IMR-90 (cell line): Measurements from ENCODE around the gene PDLIM5. TPM values are rescaled to one million over a fixed set of nuclear protein-coding genes. Genes with fewer than 3 reads are reported as not detected.
A peak's percentile ranks its signal among the peaks of the same experiment; 100 is the strongest.

Experiments used
- ATAC-seq: fragments of 200-7000 bp; cut with Tn5 transposase; 2 replicates; pipeline ENCODE4 v1.9.1; 2020; ENCODE audit warnings: low read depth, mild to moderate bottlenecking, moderate library complexity
- BruUV-seq: library from RNA; stranded (reverse); fragments of 400-500 nt; replicated peaks from 2 replicates; lab custom pipeline; 2021; lab: Mats Ljungman, UMichigan
- CTCF ChIA-PET: fragments of 300-600 bp; formaldehyde crosslinking; extraction: SDS; loops from one replicate; lab custom pipeline; 2021; ENCODE audit warnings: antibody characterized with exemption; lab: Yijun Ruan, JAX
- POLR2A ChIA-PET: fragments of 300-600 bp; sonication (Branson Sonifier 250); formaldehyde crosslinking; loops from one replicate; lab custom pipeline; 2022; ENCODE audit warnings: antibody characterized with exemption; ENCODE audit not compliant: unreplicated experiment; lab: Charles Lee
- DNase-seq: peaks from one replicate; pipeline ENCODE4 v3.0.0; 2013
- H2AFZ ChIP-seq: replicated peaks from 2 replicates; pipeline ENCODE3; 2013; ENCODE audit warnings: low read length, mild to moderate bottlenecking; ENCODE audit not compliant: poor library complexity
- H2AK5ac ChIP-seq: 2 replicates; pipeline ENCODE4 v1.6.1; 2013; ENCODE audit warnings: low read depth, low read length, inconsistent platforms
- H2AK9ac ChIP-seq: replicated peaks from 2 replicates; pipeline ENCODE3; 2013; ENCODE audit warnings: mild to moderate bottlenecking, low read depth, low read length, moderate library complexity; ENCODE audit not compliant: poor library complexity
- H2BK120ac ChIP-seq: 2 replicates; pipeline ENCODE4 v1.6.1; 2013; ENCODE audit warnings: low read depth, low read length, inconsistent platforms
- H2BK15ac ChIP-seq: 3 replicates; pipeline ENCODE4 v1.6.1; 2013; ENCODE audit warnings: low read depth, low read length, inconsistent platforms
- H2BK20ac ChIP-seq: 2 replicates; pipeline ENCODE4 v1.6.1; 2013; ENCODE audit warnings: low read depth, mild to moderate bottlenecking, inconsistent platforms, low read length, moderate library complexity
- H2BK5ac ChIP-seq: 2 replicates; pipeline ENCODE4 v1.6.1; 2013; ENCODE audit warnings: mild to moderate bottlenecking, low read depth, low read length, inconsistent platforms; ENCODE audit not compliant: poor library complexity, severe bottlenecking
- H3K14ac ChIP-seq: replicated peaks from 2 replicates; pipeline ENCODE4 v1.6.1; 2013; ENCODE audit warnings: low read depth, low read length, inconsistent platforms
- H3K18ac ChIP-seq: 2 replicates; pipeline ENCODE4 v1.6.1; 2013; ENCODE audit warnings: low read depth, low read length, control low read depth
- H3K23ac ChIP-seq: 2 replicates; pipeline ENCODE4 v1.6.1; 2013; ENCODE audit warnings: low read depth, low read length, inconsistent platforms
- H3K27ac ChIP-seq: 2 replicates; pipeline ENCODE4 v1.5.1; 2013; ENCODE audit warnings: mild to moderate bottlenecking, control low read depth, low read length; ENCODE audit not compliant: insufficient read depth
- H3K27me3 ChIP-seq: 2 replicates; pipeline ENCODE4 v1.6.1; 2013; ENCODE audit warnings: low read length; ENCODE audit not compliant: control insufficient read depth, insufficient read depth
- H3K36me3 ChIP-seq: 2 replicates; pipeline ENCODE4 v1.6.1; 2013; ENCODE audit warnings: low read length, mixed read lengths; ENCODE audit not compliant: control insufficient read depth, insufficient read depth
- H3K4ac ChIP-seq: 2 replicates; pipeline ENCODE4 v1.6.1; 2013; ENCODE audit warnings: low read depth, low read length, inconsistent platforms
- H3K4me1 ChIP-seq: 2 replicates; pipeline ENCODE4 v1.6.1; 2013; ENCODE audit warnings: low read length, mixed read lengths; ENCODE audit not compliant: control insufficient read depth, insufficient read depth
- H3K4me2 ChIP-seq: 2 replicates; pipeline ENCODE4 v1.6.1; 2013; ENCODE audit warnings: low read depth, mild to moderate bottlenecking, control low read depth, low read length, moderate library complexity
- H3K4me3 ChIP-seq: 2 replicates; pipeline ENCODE4 v1.5.1; 2013; ENCODE audit warnings: low read depth, mild to moderate bottlenecking, control low read depth, low read length, moderate library complexity; ENCODE audit not compliant: insufficient read depth
- H3K56ac ChIP-seq: 2 replicates; pipeline ENCODE4 v1.6.1; 2013; ENCODE audit warnings: low read length, inconsistent platforms; ENCODE audit not compliant: insufficient read depth; ENCODE audit errors: extremely low read depth
- H3K79me1 ChIP-seq, 2 experiments: 2 replicates each; pipeline ENCODE4 v1.6.1; 2013; ENCODE audit warnings: low read length in 2 of 2, inconsistent platforms in 1 of 2, low read depth in 1 of 2
- H3K9ac ChIP-seq: 2 replicates; pipeline ENCODE4 v1.6.1; 2013; ENCODE audit warnings: low read depth, low read length, control low read depth
- H3K9me1 ChIP-seq: 2 replicates; pipeline ENCODE4 v1.6.1; 2013; ENCODE audit warnings: low read length, inconsistent platforms; ENCODE audit not compliant: insufficient read depth
- H3K9me3 ChIP-seq: 2 replicates; pipeline ENCODE4 v1.6.1; 2013; ENCODE audit warnings: low read length; ENCODE audit not compliant: control insufficient read depth, insufficient read depth
- H4K20me1 ChIP-seq: 2 replicates; pipeline ENCODE4 v1.6.1; 2013; ENCODE audit warnings: low read length, inconsistent platforms; ENCODE audit not compliant: insufficient read depth
- H4K5ac ChIP-seq: 2 replicates; pipeline ENCODE4 v1.6.1; 2013; ENCODE audit warnings: mild to moderate bottlenecking, low read depth, low read length, control low read depth
- H4K8ac ChIP-seq, 2 experiments: 2 replicates each; pipeline ENCODE4 v1.6.1; 2013; ENCODE audit warnings: low read depth in 2 of 2, low read length in 2 of 2, control low read depth in 1 of 2, inconsistent platforms in 1 of 2
- H4K91ac ChIP-seq: 2 replicates; pipeline ENCODE4 v1.6.1; 2013; ENCODE audit warnings: low read depth, low read length, inconsistent platforms; ENCODE audit not compliant: insufficient read depth
- BHLHE40 ChIP-seq: fragments of 150-350 bp; IDR thresholded peaks from 2 replicates; pipeline ENCODE4 v1.6.1; 2016; ENCODE audit warnings: mild to moderate bottlenecking, low read depth, low read length
- CEBPB ChIP-seq: IDR thresholded peaks from 2 replicates; pipeline ENCODE4 v1.6.1; 2012; ENCODE audit warnings: low read depth, low read length, improper control_type of control experiment
- CHD1 ChIP-seq: IDR thresholded peaks from 2 replicates; pipeline ENCODE4 v1.6.1; 2012; ENCODE audit warnings: low read depth, low read length, improper control_type of control experiment
- FOS ChIP-seq: fragments of 150-350 bp; IDR thresholded peaks from 2 replicates; pipeline ENCODE4 v1.6.1; 2016; ENCODE audit warnings: low read depth, low read length
- MAFK ChIP-seq: IDR thresholded peaks from 2 replicates; pipeline ENCODE4 v1.6.1; 2012; ENCODE audit warnings: low read depth, low read length, improper control_type of control experiment
- MAZ ChIP-seq: IDR thresholded peaks from 2 replicates; pipeline ENCODE4 v1.6.1; 2012; ENCODE audit warnings: low read depth, mild to moderate bottlenecking, low read length, improper control_type of control experiment, moderate library complexity, borderline replicate concordance
- MXI1 ChIP-seq: IDR thresholded peaks from 2 replicates; pipeline ENCODE4 v1.6.1; 2012; ENCODE audit warnings: low read depth, mild to moderate bottlenecking, low read length, moderate library complexity, borderline replicate concordance
- NFE2L2 ChIP-seq: fragments of 150-350 bp; IDR thresholded peaks from 2 replicates; pipeline ENCODE4 v1.6.1; 2016; ENCODE audit warnings: low read depth, mild to moderate bottlenecking, low read length
- POLR2A ChIP-seq: IDR thresholded peaks from 2 replicates; pipeline ENCODE4 v1.6.1; 2012; ENCODE audit warnings: mild to moderate bottlenecking, low read depth, low read length
- RAD21 ChIP-seq: IDR thresholded peaks from 2 replicates; pipeline ENCODE4 v1.6.1; 2012; ENCODE audit warnings: low read length, improper control_type of control experiment
- RCOR1 ChIP-seq: IDR thresholded peaks from 2 replicates; pipeline ENCODE4 v1.6.1; 2012; ENCODE audit warnings: mild to moderate bottlenecking, low read length, improper control_type of control experiment; ENCODE audit not compliant: insufficient replicate concordance
- RFX5 ChIP-seq: IDR thresholded peaks from 2 replicates; pipeline ENCODE4 v1.8.0; 2012; ENCODE audit warnings: low read depth, mild to moderate bottlenecking, low read length, moderate library complexity
- SMC3 ChIP-seq: fragments of 150-350 bp; IDR thresholded peaks from 2 replicates; pipeline ENCODE4 v1.6.1; 2016; ENCODE audit warnings: low read depth, mild to moderate bottlenecking, antibody characterized with exemption, low read length, moderate library complexity
- WGBS, 2 experiments: methylation state at CpG; one replicate each; pipeline versions ENCODE4 v1.1.5 to v1.1.7; 2013; ENCODE audit warnings: missing lambda C conversion rate in 2 of 2; ENCODE audit not compliant: insufficient read length in 1 of 2; ENCODE audit errors: extremely low coverage in 2 of 2; 5-methylcytosine and 5-hydroxymethylcytosine counted together
- dilution Hi-C: fragments of 300-500 bp; cut with HindIII; formaldehyde crosslinking; loops from one replicate; pipeline ENCODE4 v1.14.3; 2018; ENCODE audit warnings: low sequenced_read_pairs; ENCODE audit not compliant: unreplicated experiment
- in situ Hi-C: fragments of 300-500 bp; cut with MboI; formaldehyde crosslinking; loops from 3 replicates; pipeline ENCODE4 v1.14.3; 2019; ENCODE audit warnings: low sequenced_read_pairs, inconsistent platforms, mixed read lengths
- intact Hi-C: fragments of 100-400 bp; cut with micrococcal nuclease; formaldehyde crosslinking; loops from 2 replicates; pipeline ENCODE4 v1.10.0; 2022
- polyA plus RNA-seq, 3 experiments: library from polyadenylated mRNA; depleted of rRNA; stranded (reverse); fragments of >200 nt; gene quantifications; 2 replicates each; pipeline ENCODE4 v1.2.3, GENCODE V29; 2012; ENCODE audit warnings: low replicate concordance in 1 of 3
- total RNA-seq: library from RNA; depleted of rRNA; stranded (reverse); fragments of >200 nt; gene quantifications from 2 replicates; pipeline ENCODE4 v1.2.3, GENCODE V29; 2012
- TF ChIP-seq, protein P1 (sequence below): fragments of 150-350 bp; IDR thresholded peaks from 2 replicates; pipeline ENCODE4 v1.6.1; 2017; ENCODE audit warnings: mild to moderate bottlenecking, antibody characterized with exemption, low read length, low read depth
- TF ChIP-seq, protein P2 (sequence below): fragments of 150-350 bp; IDR thresholded peaks from 2 replicates; pipeline ENCODE4 v1.6.1; 2016; ENCODE audit warnings: low read depth, mild to moderate bottlenecking, low read length, moderate library complexity, borderline replicate concordance
- TF ChIP-seq, protein P3 (sequence below): conservative IDR thresholded peaks from 2 replicates; pipeline ENCODE4 v1.5.1; 2012; ENCODE audit warnings: mild to moderate bottlenecking, low read depth, low read length, improper control_type of control experiment

The PDLIM5 gene
- total and polyA plus RNA-seq, 2 of the 4 experiments (the other 2 are of a cell fraction): 96.5 to 188 TPM

DNA sequence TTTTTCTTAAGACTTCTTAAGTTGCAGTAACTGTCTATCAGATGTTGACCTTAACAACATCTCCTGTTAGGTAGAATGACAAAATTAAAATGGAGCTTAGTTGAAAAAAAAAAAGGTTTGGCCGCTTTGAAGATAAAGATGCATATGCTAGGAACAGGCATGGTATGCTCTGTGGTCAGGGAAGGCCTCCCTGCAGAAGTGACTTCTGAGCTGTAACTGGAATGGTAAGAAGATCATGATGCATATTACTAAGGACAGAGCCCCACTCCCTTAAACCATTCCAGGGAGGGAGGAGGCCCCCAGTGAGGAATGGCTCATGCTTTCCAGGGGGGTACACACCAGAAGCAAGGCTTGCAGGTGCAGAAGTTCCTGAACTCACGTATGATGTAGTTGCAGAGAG lies 43.7 kb downstream of the PDLIM5 start:
- TF ChIP-seq SMC3: no peak
- TF ChIP-seq, protein P1, sequence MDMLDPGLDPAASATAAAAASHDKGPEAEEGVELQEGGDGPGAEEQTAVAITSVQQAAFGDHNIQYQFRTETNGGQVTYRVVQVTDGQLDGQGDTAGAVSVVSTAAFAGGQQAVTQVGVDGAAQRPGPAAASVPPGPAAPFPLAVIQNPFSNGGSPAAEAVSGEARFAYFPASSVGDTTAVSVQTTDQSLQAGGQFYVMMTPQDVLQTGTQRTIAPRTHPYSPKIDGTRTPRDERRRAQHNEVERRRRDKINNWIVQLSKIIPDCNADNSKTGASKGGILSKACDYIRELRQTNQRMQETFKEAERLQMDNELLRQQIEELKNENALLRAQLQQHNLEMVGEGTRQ: no peak
- TF ChIP-seq, protein P2, sequence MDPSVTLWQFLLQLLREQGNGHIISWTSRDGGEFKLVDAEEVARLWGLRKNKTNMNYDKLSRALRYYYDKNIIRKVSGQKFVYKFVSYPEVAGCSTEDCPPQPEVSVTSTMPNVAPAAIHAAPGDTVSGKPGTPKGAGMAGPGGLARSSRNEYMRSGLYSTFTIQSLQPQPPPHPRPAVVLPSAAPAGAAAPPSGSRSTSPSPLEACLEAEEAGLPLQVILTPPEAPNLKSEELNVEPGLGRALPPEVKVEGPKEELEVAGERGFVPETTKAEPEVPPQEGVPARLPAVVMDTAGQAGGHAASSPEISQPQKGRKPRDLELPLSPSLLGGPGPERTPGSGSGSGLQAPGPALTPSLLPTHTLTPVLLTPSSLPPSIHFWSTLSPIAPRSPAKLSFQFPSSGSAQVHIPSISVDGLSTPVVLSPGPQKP: no peak
- no peak for TF ChIP-seq CHD1
- no peak for TF ChIP-seq RCOR1
- no peak for TF ChIP-seq POLR2A
- no peak for TF ChIP-seq BHLHE40
- TF ChIP-seq FOS: no peak
- TF ChIP-seq NFE2L2: no peak
- no peak for TF ChIP-seq CEBPB
- no peak for TF ChIP-seq RAD21
- no peak for TF ChIP-seq MAZ
- TF ChIP-seq RFX5: no peak
- TF ChIP-seq MXI1: no peak
- TF ChIP-seq, protein P3, sequence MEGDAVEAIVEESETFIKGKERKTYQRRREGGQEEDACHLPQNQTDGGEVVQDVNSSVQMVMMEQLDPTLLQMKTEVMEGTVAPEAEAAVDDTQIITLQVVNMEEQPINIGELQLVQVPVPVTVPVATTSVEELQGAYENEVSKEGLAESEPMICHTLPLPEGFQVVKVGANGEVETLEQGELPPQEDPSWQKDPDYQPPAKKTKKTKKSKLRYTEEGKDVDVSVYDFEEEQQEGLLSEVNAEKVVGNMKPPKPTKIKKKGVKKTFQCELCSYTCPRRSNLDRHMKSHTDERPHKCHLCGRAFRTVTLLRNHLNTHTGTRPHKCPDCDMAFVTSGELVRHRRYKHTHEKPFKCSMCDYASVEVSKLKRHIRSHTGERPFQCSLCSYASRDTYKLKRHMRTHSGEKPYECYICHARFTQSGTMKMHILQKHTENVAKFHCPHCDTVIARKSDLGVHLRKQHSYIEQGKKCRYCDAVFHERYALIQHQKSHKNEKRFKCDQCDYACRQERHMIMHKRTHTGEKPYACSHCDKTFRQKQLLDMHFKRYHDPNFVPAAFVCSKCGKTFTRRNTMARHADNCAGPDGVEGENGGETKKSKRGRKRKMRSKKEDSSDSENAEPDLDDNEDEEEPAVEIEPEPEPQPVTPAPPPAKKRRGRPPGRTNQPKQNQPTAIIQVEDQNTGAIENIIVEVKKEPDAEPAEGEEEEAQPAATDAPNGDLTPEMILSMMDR: no peak
- no peak for TF ChIP-seq MAFK
- Histone ChIP-seq H3K79me1 (peaks cover 21 to 56% of the 10 kb centered on the region in 2 experiments), H3K56ac (no peak overlapping the region), H4K91ac (no peak overlapping the region), H3K9ac (no peak overlapping the region), H3K23ac (peak overlapping the region; percentile 24; the same call in 1 of the 2 replicates), H4K5ac (no peak overlapping the region), H3K4me3 (no peak overlapping the region), H2AK9ac (no peak overlapping the region), H3K18ac (no peak overlapping the region), H2BK120ac (no peak overlapping the region), H3K27ac (no peak overlapping the region), H3K14ac (0 out of 2 replicates have a peak overlapping the region, but pooled peaks have one; percentile 15), H3K36me3 (peaks cover 3% of the 10 kb centered on the region; the same call in 1 of the 2 replicates), H4K20me1 (no peaks in the 10 kb centered on the region; the same call in 1 of the 2 replicates), H2AK5ac (no peak overlapping the region), H3K9me3 (no peaks in the 10 kb centered on the region), H2BK15ac (no peak overlapping the region; the same call in 2 of the 3 replicates), H3K9me1 (peaks cover 5% of the 10 kb centered on the region; the same call in 1 of the 2 replicates), H2BK5ac (no peak overlapping the region), H3K4ac (no peak overlapping the region), H2AFZ (no peak overlapping the region), H2BK20ac (no peak overlapping the region), H3K4me2 (no peak overlapping the region), H3K4me1 (peaks cover 2% of the 10 kb centered on the region; the same call in 1 of the 2 replicates), H3K27me3 (no peaks in the 10 kb centered on the region), H4K8ac (no peak overlapping the region)
- dilution Hi-C loops (no loop called here), in situ Hi-C loops (no loop called here), intact Hi-C loops (no loop called here)
- CTCF ChIA-PET: interaction anchor here (0.6 to 0.7 kb wide), 2 partner anchors 66 to 125 kb away, joined by 3 read pairs; no protein-coding TSS in a partner anchor
- POLR2A ChIA-PET: no interaction called here
- ATAC-seq (no peak), DNase-seq (no peak)
- WGBS, 2 experiments: 100% methylated on average over 1 of the region's 2 CpGs; no CpG with 5 or more reads in 1 of the 2 experiments
- BruUV-seq: no TSS peak
